Stimulated activated CD8-positive, alpha-beta memory T cell treated with anti-CD3 and anti-CD28 coated beads, Interleukin-4, amount 100 ng/mL, for 24 hours (primary cell): ENCODE data around the gene VSTM4.
A peak's percentile ranks its signal among the peaks of the same experiment; 100 is the strongest.

Source experiments
- DNase-seq: peaks from one replicate; pipeline ENCODE4 v3.0.0-alpha.2; 2020; ENCODE audit warnings: low read depth

VSTM4 gene

DNA sequence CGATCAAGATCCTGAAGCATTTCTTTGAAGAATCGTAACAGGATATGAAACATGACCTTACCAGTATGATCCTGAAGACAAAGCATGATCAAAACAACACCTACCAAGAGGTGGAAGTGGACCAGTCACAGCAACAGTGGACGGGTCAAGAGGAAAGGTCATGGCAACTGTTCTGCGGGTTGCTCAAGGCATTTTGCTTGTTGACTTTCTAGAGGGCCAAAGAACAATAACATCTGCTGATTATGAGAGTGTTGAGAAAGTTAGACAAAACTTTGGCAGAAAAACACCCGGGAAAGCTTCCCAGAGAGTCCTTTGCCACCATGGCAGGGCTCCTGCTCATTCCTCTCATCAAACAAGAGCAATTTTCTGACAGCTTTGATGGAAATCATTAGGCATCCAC is 110.1 kb downstream of the VSTM4 start:
- no peak for DNase-seq

- DNase-seq = no peak
Measured at GRCh38 chr10:49001870-49002672, 113.3 kb downstream of the VSTM4 start.

DNA sequence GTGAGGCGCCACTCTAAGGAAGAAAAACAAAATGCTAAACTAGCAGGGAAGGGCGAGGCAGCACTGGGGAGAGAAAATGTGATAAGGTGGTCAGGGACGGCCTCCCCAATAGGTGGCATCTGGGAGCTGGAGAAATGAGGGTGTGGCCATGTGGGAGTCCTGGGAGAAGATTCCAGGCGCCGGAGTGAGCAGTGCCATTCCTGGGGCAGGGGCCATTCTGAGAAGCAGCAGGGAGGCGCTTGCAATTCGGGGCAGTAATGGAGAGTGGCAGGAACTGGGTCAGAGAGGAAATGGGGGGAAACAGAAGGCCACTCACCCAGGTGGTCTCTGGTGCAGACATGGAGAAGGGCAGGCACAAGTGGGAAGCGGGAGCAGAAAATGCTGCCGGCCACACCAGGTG is 113.9 kb downstream of the VSTM4 start:
- DNase-seq = no peak

DNA sequence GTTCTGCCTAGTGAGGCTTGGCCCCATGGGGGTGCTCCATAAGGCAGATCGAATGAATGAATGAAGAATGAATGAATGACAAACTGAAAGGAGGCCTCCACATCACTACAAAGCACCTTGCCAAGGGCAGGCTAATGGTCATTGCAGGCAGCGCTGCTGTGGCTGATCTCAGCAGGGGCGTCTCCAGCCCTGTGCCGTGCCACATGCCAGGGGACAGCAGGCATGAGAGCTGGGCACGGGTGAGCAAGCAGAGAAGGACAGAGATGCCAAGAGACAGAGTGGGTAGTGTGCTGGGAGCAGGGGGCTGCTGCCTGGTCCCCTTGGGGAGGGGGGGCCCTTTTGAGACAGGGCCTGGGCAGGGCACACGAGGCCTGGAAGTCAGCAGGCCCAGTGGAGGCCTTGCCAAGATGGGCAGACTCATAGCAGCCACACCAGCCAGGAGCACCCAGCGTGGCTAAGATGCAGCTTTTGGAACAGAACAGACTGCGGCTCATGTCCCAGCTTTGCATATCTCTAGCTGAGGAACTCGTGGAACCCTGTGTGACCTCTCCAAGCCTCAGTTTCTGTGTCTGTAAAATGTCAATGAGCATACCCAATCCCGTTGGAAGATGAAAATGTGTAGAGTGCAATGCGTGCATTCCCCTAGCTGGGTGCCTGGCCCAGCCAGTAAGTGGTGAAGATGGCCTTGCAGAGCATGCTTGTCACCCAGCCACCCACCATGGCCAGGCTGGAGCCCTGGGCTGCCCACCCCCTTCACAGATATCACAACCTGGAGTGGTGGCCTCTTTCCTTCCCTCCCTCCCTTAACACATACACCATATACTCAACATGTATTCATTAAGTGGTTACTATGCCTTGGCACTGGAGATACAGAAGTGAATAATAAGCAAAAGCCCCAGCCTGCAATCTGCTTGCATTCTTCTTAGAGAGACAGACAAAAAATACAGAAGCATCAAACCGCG is 114.6 kb downstream of the VSTM4 start:
- DNase-seq = no peak

DNA sequence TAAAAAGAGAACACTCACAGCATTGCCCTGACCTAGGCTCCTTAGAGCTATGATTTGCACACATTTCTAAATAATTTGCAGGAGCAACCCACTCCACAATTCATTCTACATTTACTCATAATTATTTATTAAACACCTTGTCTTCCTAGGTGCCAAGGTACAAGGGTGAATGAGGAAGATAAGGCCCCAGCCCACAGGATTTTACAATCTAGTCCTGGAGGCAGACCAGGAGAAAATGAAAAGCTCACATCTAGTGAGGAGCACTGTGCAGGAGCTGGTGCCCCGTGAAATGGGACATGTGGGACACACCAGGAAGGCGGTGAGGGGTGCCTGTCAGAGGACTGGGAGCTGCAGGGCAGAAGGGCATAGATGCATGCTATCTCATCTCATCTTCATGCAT is 116.0 kb downstream of the VSTM4 start:
- no peak for DNase-seq

- no peak for DNase-seq
Measured at GRCh38 chr10:48996329-48996728, 119.0 kb downstream of the VSTM4 start.

DNA sequence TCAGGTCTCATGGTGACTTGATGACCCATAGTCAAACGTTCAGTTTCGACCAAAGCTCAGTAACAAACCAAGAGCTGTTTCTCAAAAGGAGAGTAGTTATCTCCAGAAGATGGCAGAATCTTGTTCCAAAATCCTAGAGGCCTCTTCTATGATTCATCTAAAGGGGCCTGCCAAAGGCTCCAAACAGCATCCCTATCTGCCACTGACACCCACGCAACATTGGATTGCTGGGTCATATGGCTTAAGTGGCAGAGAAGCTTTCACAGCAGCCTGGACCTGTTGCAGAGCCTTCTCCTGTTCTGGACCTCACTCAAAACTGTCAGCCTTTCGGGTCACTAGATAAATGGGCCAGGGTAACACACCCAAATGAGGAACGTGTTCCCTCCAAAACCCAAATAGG is 121.7 kb downstream of the VSTM4 start:
- no peak for DNase-seq

- no peak for DNase-seq
Measured at GRCh38 chr10:48990226-48990625, 125.1 kb downstream of the VSTM4 start.

GRCh38 chr10:48985621-48986158 is 129.6 kb downstream of the VSTM4 start:
- no peak for DNase-seq

DNA sequence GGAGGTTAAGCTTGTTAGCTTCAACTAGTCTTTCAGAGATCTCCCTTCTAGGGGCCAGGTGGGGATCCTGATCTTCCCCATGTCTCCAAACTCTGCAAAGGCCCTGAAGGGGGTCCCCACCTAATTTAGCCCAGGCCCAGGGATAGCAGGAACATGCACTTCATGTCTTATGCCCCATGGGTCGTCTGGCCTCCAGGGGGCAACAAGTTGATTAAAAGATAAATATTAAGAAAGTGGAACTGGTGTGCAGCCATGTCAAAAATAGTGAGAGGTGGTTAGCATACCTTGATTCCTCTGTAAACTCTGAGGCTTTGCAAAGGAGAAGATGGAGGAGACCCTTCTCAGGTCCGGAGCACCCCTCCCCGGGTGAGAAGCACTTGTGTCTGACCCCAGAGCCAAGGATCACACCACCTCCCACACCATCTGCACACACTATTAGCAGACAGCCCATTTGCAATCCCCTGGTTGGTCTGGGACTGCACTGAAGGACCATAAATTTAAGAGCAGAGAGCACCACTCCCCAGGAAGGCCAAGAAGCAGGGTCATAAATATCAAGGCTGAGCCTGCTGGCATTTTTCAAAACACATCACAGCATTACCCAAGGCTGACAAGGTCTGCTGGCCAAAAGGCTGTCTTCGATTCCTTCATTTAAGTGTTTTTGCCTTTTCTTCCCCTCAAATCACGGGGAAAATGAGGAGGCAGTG is 131.5 kb downstream of the VSTM4 start:
- DNase-seq = no peak

- DNase-seq = no peak
Measured at GRCh38 chr10:48982584-48982983, 132.7 kb downstream of the VSTM4 start.

GRCh38 chr10:48981310-48981907 is 133.9 kb downstream of the VSTM4 start:
- peak; percentile 15 for DNase-seq

GRCh38 chr10:48978318-48978717 is 137.0 kb downstream of the VSTM4 start:
- no peak for DNase-seq

DNA sequence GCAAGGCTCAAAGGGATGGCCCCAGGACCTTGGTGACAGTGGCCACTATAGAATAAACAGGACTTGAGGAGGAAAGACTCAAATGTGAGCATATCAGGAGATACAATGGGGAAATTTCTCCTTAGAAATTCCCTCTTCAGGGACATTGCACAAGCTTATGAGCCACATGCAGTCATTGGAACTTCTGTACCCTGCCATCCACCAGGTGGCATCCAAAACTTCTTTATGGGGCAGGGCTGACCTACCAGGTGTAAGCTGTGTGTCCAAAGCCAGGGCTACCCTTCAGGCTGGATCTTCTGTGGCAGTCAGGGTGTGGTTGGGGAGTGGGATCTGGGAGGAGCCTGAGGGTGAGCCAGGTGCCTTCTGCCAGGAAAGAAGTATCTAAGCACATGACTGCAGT is 139.1 kb downstream of the VSTM4 start:
- DNase-seq = no peak

GRCh38 chr10:48974510-48975156 is 140.7 kb downstream of the VSTM4 start:
- no peak for DNase-seq

DNA sequence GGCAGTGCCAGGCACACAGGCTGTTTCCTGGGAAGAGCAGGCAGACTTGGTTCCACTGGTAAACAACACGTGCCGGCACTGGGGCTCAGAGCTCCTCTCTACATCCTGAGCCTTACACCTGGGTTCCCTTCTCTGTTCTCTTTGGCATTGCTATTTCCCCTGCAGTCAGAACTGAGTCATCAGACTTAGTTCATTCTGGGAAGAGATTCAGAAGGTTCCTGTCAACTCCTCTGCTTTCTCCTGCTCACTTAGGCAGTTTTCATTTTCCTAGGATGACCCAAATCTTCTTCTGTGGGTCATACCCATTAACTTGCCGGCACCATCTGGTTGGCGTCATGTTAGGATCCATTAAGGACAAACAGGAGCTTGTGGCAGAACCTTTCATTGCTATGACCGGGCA is 142.3 kb downstream of the VSTM4 start:
- no peak for DNase-seq

- no peak for DNase-seq
Measured at GRCh38 chr10:48970654-48971053, 144.7 kb downstream of the VSTM4 start.

GRCh38 chr10:48970046-48970445 is 145.3 kb downstream of the VSTM4 start:
- no peak for DNase-seq

- no peak for DNase-seq
Measured at GRCh38 chr10:48968036-48968435, 147.3 kb downstream of the VSTM4 start.

DNA sequence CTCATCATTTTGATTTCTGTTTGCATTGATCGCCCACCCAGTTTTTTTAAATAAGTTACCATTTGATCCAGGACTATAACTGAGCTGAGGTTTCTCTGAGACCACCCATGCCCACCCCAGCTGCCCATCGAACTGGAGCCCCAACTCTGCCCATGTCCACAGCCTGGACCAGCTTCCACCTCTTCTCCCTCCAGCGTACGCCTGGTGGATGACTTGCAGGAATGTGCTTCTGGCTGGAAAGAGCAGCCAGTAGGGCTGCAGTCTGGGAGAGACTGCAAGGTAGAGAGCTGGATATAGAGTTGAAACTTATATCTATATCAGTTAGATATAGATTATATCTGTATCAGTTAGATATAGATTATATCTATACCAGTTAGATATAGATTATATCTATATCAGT is 149.9 kb downstream of the VSTM4 start:
- DNase-seq = no peak
